GM12878 (cell line): ENCODE measurements around the gene TSR3. TPM values are rescaled to one million over a fixed set of nuclear protein-coding genes. Genes with fewer than 3 reads are reported as not detected.

Source experiments
- ATAC-seq: fragments of 200-7000 bp; cut with Tn5 transposase; 3 replicates; pipeline ENCODE4 v1.9.1; 2020; ENCODE audit warnings: mild to moderate bottlenecking, moderate library complexity
- BruUV-seq: library from RNA; stranded (reverse); fragments of 400-500 nt; replicated peaks from 2 replicates; lab custom pipeline; 2021; lab: Mats Ljungman, UMichigan
- CTCF ChIA-PET: fragments of 300-600 bp; sonication (Branson Sonifier 250); formaldehyde crosslinking; extraction: SDS; loops from one replicate; lab custom pipeline; 2021; ENCODE audit warnings: inconsistent platforms; lab: Yijun Ruan, JAX
- POLR2A ChIA-PET: fragments of 350-600 bp; formaldehyde crosslinking; extraction: SDS; loops from one replicate; lab custom pipeline; 2021; ENCODE audit warnings: inconsistent platforms; lab: Charles Lee
- RAD21 ChIA-PET: fragments of 300-600 bp; sonication (Branson Sonifier 250); formaldehyde crosslinking; loops from one replicate; lab custom pipeline; 2023; ENCODE audit warnings: antibody characterized with exemption; ENCODE audit not compliant: unreplicated experiment; lab: Charles Lee
- SMC1A ChIA-PET: fragments of 300-600 bp; sonication (Branson Sonifier 250); formaldehyde crosslinking; loops from one replicate; lab custom pipeline; 2023; ENCODE audit not compliant: unreplicated experiment, uncharacterized antibody; lab: Charles Lee
- DNase-seq: peaks from one replicate; pipeline ENCODE4 v3.0.0-alpha.2; 2011; ENCODE audit warnings: low read depth, low spot score
- FAIRE-seq: peaks from 3 replicates; lab custom pipeline; 2011; peaks lifted over from hg19 to GRCh38; lab: Jason Lieb, UNC
- H2AFZ ChIP-seq: 2 replicates; pipeline ENCODE4 v1.6.0; 2011; ENCODE audit warnings: low read depth, low read length, control low read depth; ENCODE audit not compliant: control insufficient read depth
- H3K27ac ChIP-seq: 2 replicates; pipeline ENCODE4 v1.5.1; 2011; ENCODE audit warnings: control low read depth; ENCODE audit not compliant: control insufficient read depth, insufficient read depth
- H3K27me3 ChIP-seq, 2 experiments: replicated peaks in 1 of 2; 2 replicates each; pipeline versions ENCODE4 v1.6.0 to v1.6.1; 2011; ENCODE audit warnings: low read length in 1 of 2; ENCODE audit not compliant: control insufficient read depth in 2 of 2, insufficient read depth in 2 of 2
- H3K36me3 ChIP-seq, 2 experiments: 2 replicates each; pipeline ENCODE4 v1.5.1; 2011; ENCODE audit warnings: low read length in 1 of 2; ENCODE audit not compliant: control insufficient read depth in 2 of 2, insufficient read depth in 2 of 2
- H3K4me1 ChIP-seq: 2 replicates; pipeline ENCODE4 v1.6.1; 2011; ENCODE audit warnings: mild to moderate bottlenecking, low read length, moderate library complexity, mixed read lengths; ENCODE audit not compliant: control insufficient read depth, insufficient read depth
- H3K4me2 ChIP-seq: 2 replicates; pipeline ENCODE4 v1.6.0; 2011; ENCODE audit warnings: control low read depth; ENCODE audit not compliant: control insufficient read depth, insufficient read depth
- H3K4me3 ChIP-seq: fragments of 200-600 bp; sonication (generic); 2 replicates; pipeline ENCODE4 v1.5.1; 2016
- H3K79me2 ChIP-seq: 2 replicates; pipeline ENCODE4 v1.6.0; 2011; ENCODE audit warnings: low read length; ENCODE audit not compliant: control insufficient read depth, insufficient read depth
- H3K9ac ChIP-seq: 2 replicates; pipeline ENCODE4 v1.8.0; 2011; ENCODE audit warnings: low read length, control low read depth, mixed read lengths; ENCODE audit not compliant: control insufficient read depth, insufficient read depth
- H3K9me3 ChIP-seq: replicated peaks from 3 replicates; pipeline ENCODE4 v1.5.1; 2011; ENCODE audit warnings: mild to moderate bottlenecking, low read length; ENCODE audit not compliant: control insufficient read depth, insufficient read depth
- H4K20me1 ChIP-seq: 2 replicates; pipeline ENCODE4 v1.6.0; 2011; ENCODE audit not compliant: control insufficient read depth, insufficient read depth
- DPF2 ChIP-seq: fragments of 450-650 bp; IDR thresholded peaks from 2 replicates; pipeline ENCODE4 v1.6.1; 2017; ENCODE audit warnings: mild to moderate bottlenecking
- LARP7 ChIP-seq: fragments of 450-650 bp; IDR thresholded peaks from 2 replicates; pipeline ENCODE4 v1.6.1; 2017; ENCODE audit warnings: mild to moderate bottlenecking
- POLR2A ChIP-seq: IDR thresholded peaks from 2 replicates; pipeline ENCODE4 v1.6.1; 2011; ENCODE audit warnings: low read depth, mild to moderate bottlenecking, low read length
- RAD21 ChIP-seq: IDR thresholded peaks from 2 replicates; pipeline ENCODE4 v1.6.1; 2011; ENCODE audit warnings: mild to moderate bottlenecking, low read depth, low read length, moderate library complexity; ENCODE audit not compliant: insufficient read depth
- RBBP5 ChIP-seq: fragments of 200-600 bp; sonication (generic); conservative IDR thresholded peaks from 2 replicates; pipeline ENCODE4 v1.6.1; 2016
- RELB ChIP-seq: fragments of 450-650 bp; IDR thresholded peaks from 2 replicates; pipeline ENCODE4 v1.6.1; 2017; ENCODE audit warnings: low read depth, mild to moderate bottlenecking, moderate library complexity
- SIX5 ChIP-seq: IDR thresholded peaks from 2 replicates; pipeline ENCODE4 v1.6.1; 2011; ENCODE audit warnings: mild to moderate bottlenecking, low read depth, low read length, moderate library complexity; ENCODE audit not compliant: severe bottlenecking
- ZNF274 ChIP-seq: IDR thresholded peaks from one replicate; pipeline ENCODE4 v1.8.0; 2011; ENCODE audit not compliant: insufficient read length, insufficient read depth
- WGBS: methylation state at CpG from one replicate; pipeline ENCODE4 v1.1.6; 2016; ENCODE audit warnings: low lambda C conversion rate; ENCODE audit not compliant: insufficient replicate concordance, insufficient coverage; ENCODE audit errors: missing lambda C conversion rate; 5-methylcytosine and 5-hydroxymethylcytosine counted together
- in situ Hi-C: fragments of 300-500 bp; cut with MboI; formaldehyde crosslinking; loops from 9 replicates; pipeline ENCODE4 v1.14.3; 2018; ENCODE audit warnings: mixed read lengths
- intact Hi-C: fragments of 100-400 bp; cut with micrococcal nuclease; formaldehyde crosslinking; loops from one replicate; pipeline ENCODE4 v1.14.2; 2022; ENCODE audit not compliant: unreplicated experiment
- polyA plus RNA-seq, 11 experiments: library from polyadenylated mRNA; depleted of rRNA in 4 of 11; unstranded in 6 of 11; stranded (reverse) in 5 of 11; fragments of >200 nt; fragmentation: Nextera tagmentation in 4 of 11; fragmentation: Illumina TruSeq in 1 of 11; extraction: Ambion mirVana in 4 of 11; extraction: Trizol in 1 of 11; gene quantifications; 1 replicate in 1 of 11; 2 replicates in 10 of 11; pipeline versions ENCODE4 v1.2.1 to v1.2.3, GENCODE V29; 2011 to 2016; ENCODE audit warnings: inconsistent platforms in 2 of 11, missing spikeins in 2 of 11, low read depth in 1 of 11
- total RNA-seq, 4 experiments: library from RNA; depleted of rRNA in 3 of 4; stranded (reverse); fragments of >200 nt in 3 of 4; fragmentation: Illumina TruSeq in 1 of 4; extraction: Trizol in 1 of 4; gene quantifications; 2 replicates each; pipeline versions ENCODE4 v1.2.1 to v1.2.3, GENCODE V29; 2013 to 2021

The TSR3 gene
- total and polyA plus RNA-seq, 10 of the 15 experiments (the other 5 are each of a cell fraction or from before 2014, with no cell fraction given): 3.4 to 108 (median 46.9) TPM

DNA sequence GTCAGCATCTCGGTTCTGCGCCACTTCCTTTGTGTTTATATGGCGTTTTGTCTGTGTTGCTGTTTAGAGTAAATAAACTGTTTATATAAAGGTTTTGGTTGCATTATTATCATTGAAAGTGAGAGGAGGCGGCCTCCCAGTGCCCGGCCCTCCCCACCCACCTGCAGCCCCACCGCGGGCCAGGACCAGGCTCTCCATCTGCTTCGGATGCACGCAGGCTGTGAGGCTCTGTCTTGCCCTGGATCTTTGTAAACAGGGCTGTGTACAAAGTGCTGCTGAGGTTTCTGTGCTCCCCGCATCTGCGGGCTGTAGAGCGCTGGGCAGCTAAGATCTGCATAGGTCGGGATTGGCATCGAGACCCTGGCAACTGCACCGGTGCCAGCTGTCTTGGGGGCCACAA, 26.4 kb downstream of the TSR3 start (continued):
- TF ChIP-seq RELB (no peak), LARP7 (no peak), DPF2 (no peak), RAD21 (no peak), ZNF274 (no peak)

GRCh38 chr16:1324286-1324826, 27.3 kb downstream of the TSR3 start:
- Histone ChIP-seq H3K4me1 (peaks cover 3% of the 10 kb centered on the region; the same call in 1 of the 2 replicates), H3K9me3 (no peaks in the 10 kb centered on the region), H3K9ac (no peak overlapping the region), H3K4me3 (no peak overlapping the region), H3K79me2 (no peaks in the 10 kb centered on the region), H3K27me3 (no peaks in the 10 kb centered on the region), H4K20me1 (0 out of 2 replicates have a peak, but pooled peaks cover 2% of the 10 kb centered on the region), H3K27ac (no peak overlapping the region), H3K4me2 (no peak overlapping the region), H2AFZ (no peak overlapping the region), H3K36me3 (peaks cover 8 to 28% of the 10 kb centered on the region in 2 experiments; a peak in 3 of 4 replicates)
- no TSS peak for BruUV-seq
- ChIA-PET CTCF (no interaction called here), RAD21 (no interaction called here), SMC1A (no interaction called here), POLR2A (no interaction called here)
- ATAC-seq (no peak), FAIRE-seq (no peak), DNase-seq (no peak)
- 86% methylated on average over 20 of the region's 22 CpGs for WGBS
- TF ChIP-seq RBBP5 (no peak), POLR2A (peak; percentile 47; the same call in 1 of the 2 replicates), SIX5 (no peak)
- in situ Hi-C loops (no loop called here), intact Hi-C loops (no loop called here)
